ENCODE results near the gene EEFSEC. TPM values are rescaled to one million over a fixed set of nuclear protein-coding genes. Genes with fewer than 3 reads are reported as not detected.

Gene EEFSEC
- polyA plus RNA-seq, 1 donor from 2014 or later: 4.6 TPM

GRCh38 chr3:128388932-128389331 lies 235.7 kb downstream of the EEFSEC start:
- Histone ChIP-seq H4K20me1 (ENCODE audit: insufficient read depth) (no peaks in the 10 kb centered on the region), H3K27me3 (ENCODE audit: insufficient read depth, low read depth, low read length) (no peaks in the 10 kb centered on the region), H3K36me3 (ENCODE audit: insufficient read depth, low read length) (no peaks in the 10 kb centered on the region), H3K4me2 (ENCODE audit: low read length) (no peak overlapping the region), H3K9me3 (ENCODE audit: low read length) (no peaks in the 10 kb centered on the region), H3K9me2 (ENCODE audit: insufficient read depth, low read length) (no peaks in the 10 kb centered on the region), H3F3A (ENCODE audit: insufficient read depth, low read length, poor library complexity, severe bottlenecking) (no peaks in the 10 kb centered on the region), H3K9ac (ENCODE audit: low read length) (no peak overlapping the region), H3K4me3 (ENCODE audit: low read length) (no peak overlapping the region), H3K79me2 (replicated peaks; ENCODE audit: insufficient read depth, low read length) (no peaks in the 10 kb centered on the region), H3K27ac (ENCODE audit: low read length) (no peak overlapping the region), H2AFZ (ENCODE audit: low read depth, low read length) (no peak overlapping the region)
- no peak for TF ChIP-seq REST (IDR thresholded peaks at IDR 0.05; ENCODE audit: borderline replicate concordance)
- no peak for TF ChIP-seq EP300 (conservative IDR thresholded peaks at IDR 0.05; ENCODE audit: poor library complexity, severe bottlenecking)
- no peak for TF ChIP-seq TAF1 (IDR thresholded peaks at IDR 0.05; ENCODE audit: low read depth)
- TF ChIP-seq RAD21 (conservative IDR thresholded peaks at IDR 0.05): no peak
- TF ChIP-seq EZH2 (IDR thresholded peaks at IDR 0.05; ENCODE audit: borderline replicate concordance, insufficient read depth, low read length, poor library complexity, severe bottlenecking): no peak
- TF ChIP-seq MXI1 (conservative IDR thresholded peaks at IDR 0.05; ENCODE audit: poor library complexity, severe bottlenecking): no peak
- TF ChIP-seq SMC3 (conservative IDR thresholded peaks at IDR 0.05; ENCODE audit: poor library complexity): no peak
- no peak for TF ChIP-seq POLR2AphosphoS5 (IDR thresholded peaks at IDR 0.05)
- no peak for TF ChIP-seq CTCF (IDR thresholded peaks at IDR 0.05; ENCODE audit: poor library complexity, severe bottlenecking)

GRCh38 chr3:128390867-128391266 lies 237.6 kb downstream of the EEFSEC start:
- Histone ChIP-seq H3F3A (ENCODE audit: insufficient read depth, low read length, poor library complexity, severe bottlenecking) (no peaks in the 10 kb centered on the region), H3K36me3 (ENCODE audit: insufficient read depth, low read length) (no peaks in the 10 kb centered on the region)
- no peak for TF ChIP-seq EZH2 (IDR thresholded peaks at IDR 0.05; ENCODE audit: borderline replicate concordance, insufficient read depth, low read length, poor library complexity, severe bottlenecking)

GRCh38 chr3:128392021-128392420 lies 238.7 kb downstream of the EEFSEC start:
- no peak overlapping the region for H3K4me3 ChIP-seq (ENCODE audit: low read length)
- no peaks in the 10 kb centered on the region for H3K9me2 ChIP-seq (ENCODE audit: insufficient read depth, low read length)
- no peak overlapping the region for H3K4me2 ChIP-seq (ENCODE audit: low read length)
- no peaks in the 10 kb centered on the region for H4K20me1 ChIP-seq (ENCODE audit: insufficient read depth)
- TF ChIP-seq EZH2 (IDR thresholded peaks at IDR 0.05; ENCODE audit: borderline replicate concordance, insufficient read depth, low read length, poor library complexity, severe bottlenecking) (no peak), RAD21 (conservative IDR thresholded peaks at IDR 0.05) (no peak), TAF1 (IDR thresholded peaks at IDR 0.05; ENCODE audit: low read depth) (no peak), SMC3 (conservative IDR thresholded peaks at IDR 0.05; ENCODE audit: poor library complexity) (no peak), REST (IDR thresholded peaks at IDR 0.05; ENCODE audit: borderline replicate concordance) (no peak), CTCF (IDR thresholded peaks at IDR 0.05; ENCODE audit: poor library complexity, severe bottlenecking) (no peak), EP300 (conservative IDR thresholded peaks at IDR 0.05; ENCODE audit: poor library complexity, severe bottlenecking) (no peak), POLR2AphosphoS5 (IDR thresholded peaks at IDR 0.05) (no peak), MXI1 (conservative IDR thresholded peaks at IDR 0.05; ENCODE audit: poor library complexity, severe bottlenecking) (no peak)
- H3K27me3 ChIP-seq (ENCODE audit: insufficient read depth, low read depth, low read length): no peaks in the 10 kb centered on the region
- H2AFZ ChIP-seq (ENCODE audit: low read depth, low read length): no peak overlapping the region
- no peak overlapping the region for H3K27ac ChIP-seq (ENCODE audit: low read length)
- no peaks in the 10 kb centered on the region for H3F3A ChIP-seq (ENCODE audit: insufficient read depth, low read length, poor library complexity, severe bottlenecking)
- H3K36me3 ChIP-seq (ENCODE audit: insufficient read depth, low read length): no peaks in the 10 kb centered on the region
- no peaks in the 10 kb centered on the region for H3K79me2 ChIP-seq (replicated peaks; ENCODE audit: insufficient read depth, low read length)
- no peaks in the 10 kb centered on the region for H3K9me3 ChIP-seq (ENCODE audit: low read length)
- no peak overlapping the region for H3K9ac ChIP-seq (ENCODE audit: low read length)

More at GRCh38 chr3:128390867-128391266, 237.6 kb downstream of the EEFSEC start:
- no peak overlapping the region for H3K9ac ChIP-seq (ENCODE audit: low read length)
- H3K79me2 ChIP-seq (replicated peaks; ENCODE audit: insufficient read depth, low read length): no peaks in the 10 kb centered on the region
- H3K4me3 ChIP-seq (ENCODE audit: low read length): no peak overlapping the region
- no peaks in the 10 kb centered on the region for H3K9me2 ChIP-seq (ENCODE audit: insufficient read depth, low read length)
- no peak overlapping the region for H3K4me2 ChIP-seq (ENCODE audit: low read length)
- H2AFZ ChIP-seq (ENCODE audit: low read depth, low read length): no peak overlapping the region
- no peaks in the 10 kb centered on the region for H4K20me1 ChIP-seq (ENCODE audit: insufficient read depth)
- H3K27ac ChIP-seq (ENCODE audit: low read length): no peak overlapping the region
- H3K9me3 ChIP-seq (ENCODE audit: low read length): no peaks in the 10 kb centered on the region
- H3K27me3 ChIP-seq (ENCODE audit: insufficient read depth, low read depth, low read length): no peaks in the 10 kb centered on the region

Measured in neural cell (in vitro differentiated cells).